ENCODE data around the gene CDK7.

CDK7 gene

GRCh38 chr5:69276422-69277174 is 41.9 kb downstream of the CDK7 start:
- H3K4me3 ChIP-seq (ENCODE audit: low read depth, low read length): no peak overlapping the region
- no peak for TF ChIP-seq CTCF (IDR thresholded peaks at IDR 0.05; ENCODE audit: borderline replicate concordance, insufficient read depth, low read depth, low read length)

GRCh38 chr5:69279517-69279916 is 44.8 kb downstream of the CDK7 start:
- TF ChIP-seq CTCF (IDR thresholded peaks at IDR 0.05; ENCODE audit: borderline replicate concordance, insufficient read depth, low read depth, low read length): no peak
- H3K4me3 ChIP-seq (ENCODE audit: low read depth, low read length): no peak overlapping the region

GRCh38 chr5:69281114-69281513 is 46.4 kb downstream of the CDK7 start:
- TF ChIP-seq CTCF (IDR thresholded peaks at IDR 0.05; ENCODE audit: borderline replicate concordance, insufficient read depth, low read depth, low read length): no peak
- H3K4me3 ChIP-seq (ENCODE audit: low read depth, low read length): no peak overlapping the region

GRCh38 chr5:69284203-69284602 is 49.5 kb downstream of the CDK7 start:
- H3K4me3 ChIP-seq (ENCODE audit: low read depth, low read length): no peak overlapping the region
- TF ChIP-seq CTCF (IDR thresholded peaks at IDR 0.05; ENCODE audit: borderline replicate concordance, insufficient read depth, low read depth, low read length): no peak

GRCh38 chr5:69285448-69286116 is 50.9 kb downstream of the CDK7 start:
- TF ChIP-seq CTCF (IDR thresholded peaks at IDR 0.05; ENCODE audit: borderline replicate concordance, insufficient read depth, low read depth, low read length): no peak
- no peak overlapping the region for H3K4me3 ChIP-seq (ENCODE audit: low read depth, low read length)

GRCh38 chr5:69288069-69288468 is 53.4 kb downstream of the CDK7 start:
- no peak for TF ChIP-seq CTCF (IDR thresholded peaks at IDR 0.05; ENCODE audit: borderline replicate concordance, insufficient read depth, low read depth, low read length)
- no peak overlapping the region for H3K4me3 ChIP-seq (ENCODE audit: low read depth, low read length)

- no peak for TF ChIP-seq CTCF (IDR thresholded peaks at IDR 0.05; ENCODE audit: borderline replicate concordance, insufficient read depth, low read depth, low read length)
- H3K4me3 ChIP-seq (ENCODE audit: low read depth, low read length): no peak overlapping the region
Observed at GRCh38 chr5:69288688-69289087, 54.0 kb downstream of the CDK7 start.
